Vagina (tissue), 2 donors: ENCODE data around the gene TIPARP.

ENCODE experiments used
- POLR2A ChIP-seq, 2 donors: fragments of 450-650 bp; IDR thresholded peaks; one replicate each; pipeline ENCODE4 v1.6.1; 2017; ENCODE audit warnings: antibody characterized with exemption in 2 of 2, mild to moderate bottlenecking in 2 of 2, moderate library complexity in 2 of 2
- TF ChIP-seq, protein P1 (sequence below), 3 experiments: fragments of 450-650 bp in 2 of 3; fragments of 200-600 bp in 1 of 3; sonication (generic) in 1 of 3; IDR thresholded peaks; one replicate each; pipeline ENCODE4 v1.5.1; 2017 to 2019; ENCODE audit warnings: antibody characterized with exemption in 3 of 3, mild to moderate bottlenecking in 2 of 3, moderate library complexity in 2 of 3

DNA sequence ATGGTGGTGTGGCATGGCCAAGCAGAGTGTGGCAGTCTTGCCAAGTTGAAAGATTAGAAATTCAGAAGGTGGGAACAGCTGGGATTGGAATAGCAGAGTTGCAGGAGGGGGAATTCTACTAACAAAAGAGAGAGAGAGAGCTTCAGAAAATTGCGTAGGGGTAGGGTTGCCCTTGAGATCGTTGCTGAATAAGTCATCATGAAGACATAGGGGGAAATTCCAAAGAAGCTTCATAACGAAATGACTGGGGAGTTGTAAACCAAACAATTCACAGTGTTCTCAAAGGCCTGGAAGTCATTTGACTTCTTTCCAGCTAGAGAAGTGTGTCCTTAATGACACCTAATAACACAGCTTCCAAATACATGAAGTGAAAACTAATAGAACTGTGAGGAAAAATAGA is 26.3 kb upstream of the TIPARP start:
- TF ChIP-seq, protein P1, sequence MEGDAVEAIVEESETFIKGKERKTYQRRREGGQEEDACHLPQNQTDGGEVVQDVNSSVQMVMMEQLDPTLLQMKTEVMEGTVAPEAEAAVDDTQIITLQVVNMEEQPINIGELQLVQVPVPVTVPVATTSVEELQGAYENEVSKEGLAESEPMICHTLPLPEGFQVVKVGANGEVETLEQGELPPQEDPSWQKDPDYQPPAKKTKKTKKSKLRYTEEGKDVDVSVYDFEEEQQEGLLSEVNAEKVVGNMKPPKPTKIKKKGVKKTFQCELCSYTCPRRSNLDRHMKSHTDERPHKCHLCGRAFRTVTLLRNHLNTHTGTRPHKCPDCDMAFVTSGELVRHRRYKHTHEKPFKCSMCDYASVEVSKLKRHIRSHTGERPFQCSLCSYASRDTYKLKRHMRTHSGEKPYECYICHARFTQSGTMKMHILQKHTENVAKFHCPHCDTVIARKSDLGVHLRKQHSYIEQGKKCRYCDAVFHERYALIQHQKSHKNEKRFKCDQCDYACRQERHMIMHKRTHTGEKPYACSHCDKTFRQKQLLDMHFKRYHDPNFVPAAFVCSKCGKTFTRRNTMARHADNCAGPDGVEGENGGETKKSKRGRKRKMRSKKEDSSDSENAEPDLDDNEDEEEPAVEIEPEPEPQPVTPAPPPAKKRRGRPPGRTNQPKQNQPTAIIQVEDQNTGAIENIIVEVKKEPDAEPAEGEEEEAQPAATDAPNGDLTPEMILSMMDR (IDR thresholded peaks at IDR 0.05) = no peak
- no peak for TF ChIP-seq POLR2A (IDR thresholded peaks at IDR 0.05)
